HG02884 (cell line): Measurements from ENCODE around the gene SPG11.

ENCODE experiments used
- ATAC-seq: cut with Tn5 transposase; IDR thresholded peaks from one replicate; pipeline ENCODE4 v1.9.1; 2021; ENCODE audit warnings: mild to moderate bottlenecking, moderate library complexity; ENCODE audit not compliant: unreplicated experiment

Gene SPG11

DNA sequence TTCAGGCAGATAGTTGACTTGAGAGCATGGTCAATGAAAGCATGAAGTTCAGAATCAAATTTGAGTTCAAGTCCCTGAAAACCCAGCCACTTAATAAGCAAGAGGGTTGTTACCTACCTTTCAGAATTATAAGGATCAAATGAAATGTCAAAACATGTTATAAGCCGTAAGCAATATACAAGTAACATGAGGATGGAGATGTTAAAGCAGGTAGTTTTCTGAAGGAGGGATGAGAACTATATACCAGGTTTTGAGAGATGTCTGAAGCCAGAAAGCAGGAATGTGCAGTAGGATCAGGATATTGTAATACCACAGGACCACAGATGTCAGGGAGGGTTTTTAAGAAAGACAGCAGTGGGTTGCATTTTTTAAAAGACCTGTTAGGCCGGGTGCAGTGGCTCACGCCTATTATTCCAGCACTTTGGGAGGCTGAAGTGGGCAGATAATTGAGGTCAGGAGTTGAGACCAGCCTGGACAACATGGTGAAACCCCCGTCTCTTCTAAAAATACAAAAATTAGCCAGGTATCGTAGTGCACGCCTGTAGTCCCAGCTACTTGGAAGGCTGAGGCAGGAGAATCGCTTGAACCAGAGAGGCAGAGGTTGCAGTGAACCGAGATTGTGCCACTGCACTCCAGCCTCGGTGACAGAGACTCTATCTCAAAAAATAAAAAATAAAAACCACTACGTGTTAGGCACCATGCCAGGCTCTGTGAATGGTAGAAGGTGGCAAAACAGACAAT is 133.4 kb downstream of the SPG11 start:
- ATAC-seq = no peak

DNA sequence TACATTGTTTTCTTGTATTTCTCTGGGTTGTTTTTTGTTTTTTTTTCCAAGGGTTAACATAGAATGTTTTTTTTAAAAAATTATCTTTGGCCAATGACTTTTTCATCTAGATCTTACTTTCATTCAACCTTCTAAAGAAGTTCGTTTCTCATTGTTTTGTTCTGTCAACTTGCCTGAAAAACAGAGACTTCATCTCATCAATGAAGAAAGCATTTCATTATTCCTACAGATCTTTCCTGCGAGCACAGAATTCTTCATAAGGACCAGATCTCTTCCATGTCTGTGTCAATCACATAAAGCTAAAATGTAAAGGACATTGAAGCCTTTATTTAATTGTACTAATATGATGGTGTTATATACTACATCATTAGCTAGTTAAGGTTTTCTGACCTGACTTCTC is 136.2 kb downstream of the SPG11 start:
- ATAC-seq = no peak

DNA sequence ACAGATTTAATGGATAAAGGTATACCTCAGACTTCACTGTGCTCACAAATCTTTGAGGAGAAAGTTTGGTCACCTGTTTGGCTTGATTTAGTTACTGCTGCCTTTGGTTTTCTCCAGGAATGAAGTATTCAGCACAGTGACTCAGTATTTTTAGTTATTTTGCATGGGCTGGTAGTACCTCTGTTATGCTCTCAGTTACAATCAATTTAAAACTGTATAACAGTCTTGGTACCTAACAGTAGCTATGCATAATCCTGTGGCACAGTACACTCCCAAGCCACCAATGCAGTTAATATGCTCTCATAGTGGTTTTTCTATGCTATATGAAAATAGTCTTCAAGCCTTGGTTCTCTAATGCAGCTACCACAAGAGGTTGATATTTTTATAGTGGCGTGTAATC is 138.4 kb downstream of the SPG11 start:
- ATAC-seq = no peak

DNA sequence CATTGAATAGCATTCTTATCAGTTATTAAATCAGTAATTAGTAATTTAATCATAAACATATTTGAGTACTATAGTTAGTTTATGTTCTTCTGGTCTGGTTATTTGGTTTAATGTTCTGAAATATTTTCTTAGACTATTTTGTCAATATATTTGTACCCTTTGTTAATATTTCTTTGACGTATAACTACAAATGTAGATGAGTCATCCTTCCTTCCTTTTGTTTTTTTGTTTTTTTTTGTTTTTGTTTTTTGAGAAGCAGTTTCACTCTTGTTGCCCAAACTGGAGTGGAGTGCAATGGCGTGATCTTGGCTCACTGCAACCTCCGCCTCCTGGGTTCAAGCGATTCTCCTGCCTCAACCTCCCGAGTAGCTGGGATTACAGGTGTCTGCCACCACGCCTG is 143.9 kb downstream of the SPG11 start:
- ATAC-seq = no peak

DNA sequence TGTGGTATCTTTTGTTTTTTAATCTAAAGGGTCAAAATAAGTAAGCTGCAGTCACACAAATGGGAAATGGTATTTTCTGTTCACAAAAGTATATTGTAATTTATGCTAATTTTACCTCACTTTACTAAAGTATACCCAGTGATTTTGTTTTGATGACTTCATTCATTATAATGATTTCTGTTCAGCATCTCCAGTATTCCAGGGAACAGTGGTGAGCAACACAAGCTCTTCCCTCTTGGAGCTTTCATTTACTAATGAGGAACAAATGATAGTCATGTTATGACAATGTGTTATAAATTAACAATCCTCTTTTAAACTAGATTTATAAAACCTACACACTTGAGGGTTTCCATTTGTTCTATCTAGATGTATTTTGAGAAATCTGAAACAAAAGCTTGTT is 147.0 kb downstream of the SPG11 start:
- ATAC-seq = no peak
